Measurements from ENCODE around the gene ADM2. TPM values are rescaled to one million over a fixed set of nuclear protein-coding genes. Genes with fewer than 3 reads are reported as not detected.

Gene ADM2
- total and polyA plus RNA-seq, 2 of the 13 experiments (the other 11 are each of a cell fraction or from before 2014, with no cell fraction given): 1.2 to 3.0 TPM

DNA sequence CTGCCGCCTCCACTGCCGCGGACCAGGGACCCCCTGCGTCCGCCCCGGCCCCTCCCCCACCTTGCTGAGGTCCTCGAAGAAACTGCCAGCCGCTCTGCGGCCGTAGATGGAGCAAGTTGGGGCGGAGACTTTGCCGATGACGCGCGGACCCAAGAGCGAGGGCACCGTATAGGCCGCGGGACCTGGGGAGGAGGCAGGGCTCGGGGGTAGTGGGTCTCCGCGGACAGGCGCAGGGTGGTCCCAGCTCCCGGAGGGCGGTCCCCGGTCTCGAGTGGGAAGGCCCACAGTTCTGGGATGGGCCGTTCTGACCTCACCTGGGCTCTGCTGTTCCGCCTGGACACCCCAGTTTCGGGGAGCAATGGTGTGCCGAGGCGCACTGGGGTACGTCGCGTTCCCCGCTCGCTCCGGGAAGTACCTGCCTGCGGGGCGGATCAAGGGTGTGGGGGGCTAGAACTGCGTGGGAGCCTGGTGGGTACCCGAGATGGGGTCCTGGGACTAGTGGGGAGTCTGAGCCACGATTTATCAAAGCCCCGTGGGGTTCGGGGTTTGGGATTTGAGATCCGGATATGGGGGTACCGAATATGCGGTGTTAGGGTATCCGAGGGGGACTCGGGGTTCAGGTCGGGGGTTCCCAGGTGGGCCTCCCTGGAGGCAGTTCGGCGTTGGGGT, 49.7 kb downstream of the ADM2 start (continued):
- TF ChIP-seq, protein P1, sequence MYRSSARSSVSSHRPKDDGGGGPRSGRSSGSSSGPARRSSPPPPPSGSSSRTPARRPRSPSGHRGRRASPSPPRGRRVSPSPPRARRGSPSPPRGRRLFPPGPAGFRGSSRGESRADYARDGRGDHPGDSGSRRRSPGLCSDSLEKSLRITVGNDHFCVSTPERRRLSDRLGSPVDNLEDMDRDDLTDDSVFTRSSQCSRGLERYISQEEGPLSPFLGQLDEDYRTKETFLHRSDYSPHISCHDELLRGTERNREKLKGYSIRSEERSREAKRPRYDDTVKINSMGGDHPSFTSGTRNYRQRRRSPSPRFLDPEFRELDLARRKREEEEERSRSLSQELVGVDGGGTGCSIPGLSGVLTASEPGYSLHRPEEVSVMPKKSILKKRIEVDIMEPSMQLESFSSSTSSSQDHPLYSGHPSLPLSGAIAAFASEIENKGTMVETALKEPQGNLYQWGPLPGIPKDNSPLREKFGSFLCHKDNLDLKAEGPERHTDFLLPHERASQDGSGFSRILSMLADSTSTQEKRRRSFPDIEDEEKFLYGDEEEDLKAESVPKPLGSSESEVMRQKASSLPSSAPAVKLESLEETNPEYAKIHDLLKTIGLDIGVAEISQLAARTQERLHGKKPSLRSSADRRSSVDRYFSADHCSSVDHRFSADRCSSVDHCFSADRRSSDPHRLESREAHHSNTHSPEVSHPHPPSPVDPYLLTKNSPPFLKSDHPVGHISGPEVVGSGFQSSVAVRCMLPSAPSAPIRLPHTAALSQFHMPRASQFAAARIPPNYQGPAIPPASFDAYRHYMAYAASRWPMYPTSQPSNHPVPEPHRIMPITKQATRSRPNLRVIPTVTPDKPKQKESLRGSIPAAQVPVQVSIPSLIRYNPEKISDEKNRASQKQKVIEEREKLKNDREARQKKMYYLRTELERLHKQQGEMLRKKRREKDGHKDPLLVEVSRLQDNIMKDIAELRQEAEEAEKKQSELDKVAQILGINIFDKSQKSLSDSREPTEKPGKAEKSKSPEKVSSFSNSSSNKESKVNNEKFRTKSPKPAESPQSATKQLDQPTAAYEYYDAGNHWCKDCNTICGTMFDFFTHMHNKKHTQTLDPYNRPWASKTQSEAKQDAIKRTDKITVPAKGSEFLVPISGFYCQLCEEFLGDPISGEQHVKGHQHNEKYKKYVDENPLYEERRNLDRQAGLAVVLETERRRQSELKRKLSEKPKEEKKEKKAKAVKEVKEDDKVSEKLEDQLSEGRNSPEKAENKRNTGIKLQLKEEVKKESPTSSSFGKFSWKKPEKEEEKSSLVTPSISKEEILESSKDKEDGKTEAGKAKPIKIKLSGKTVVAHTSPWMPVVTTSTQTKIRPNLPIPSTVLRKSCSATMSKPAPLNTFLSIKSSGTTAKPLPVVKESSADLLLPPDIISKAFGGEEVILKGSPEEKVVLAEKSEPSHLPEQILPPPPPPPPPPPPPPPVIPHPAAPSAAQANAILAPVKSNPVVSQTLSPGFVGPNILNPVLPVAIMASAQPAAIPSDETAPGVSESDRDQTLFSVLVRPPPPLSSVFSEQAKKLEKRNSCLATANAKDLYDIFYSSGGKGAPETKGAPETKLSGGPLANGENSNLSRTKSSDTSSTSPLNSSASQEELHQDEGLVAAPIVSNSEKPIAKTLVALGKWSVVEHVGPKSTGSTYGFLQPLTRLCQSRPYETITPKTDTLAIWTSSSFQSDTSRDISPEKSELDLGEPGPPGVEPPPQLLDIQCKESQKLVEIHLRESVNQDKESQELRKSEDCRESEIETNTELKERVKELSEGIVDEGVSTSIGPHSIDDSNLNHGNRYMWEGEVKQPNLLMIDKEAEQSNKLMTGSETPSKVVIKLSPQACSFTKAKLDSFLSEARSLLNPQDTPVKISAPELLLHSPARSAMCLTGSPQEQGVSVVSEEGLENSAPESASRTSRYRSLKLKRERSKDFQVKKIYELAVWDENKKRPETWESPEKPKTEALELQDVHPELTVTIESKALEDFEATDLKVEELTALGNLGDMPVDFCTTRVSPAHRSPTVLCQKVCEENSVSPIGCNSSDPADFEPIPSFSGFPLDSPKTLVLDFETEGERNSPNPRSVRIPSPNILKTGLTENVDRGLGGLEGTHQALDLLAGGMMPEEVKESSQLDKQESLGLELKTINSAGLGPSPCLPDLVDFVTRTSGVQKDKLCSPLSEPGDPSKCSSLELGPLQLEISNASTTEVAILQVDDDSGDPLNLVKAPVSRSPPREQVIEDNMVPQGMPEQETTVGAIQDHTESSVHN (CRISPR knock-in tag; IDR thresholded peaks at IDR 0.05): no peak
- TF ChIP-seq, protein P2, sequence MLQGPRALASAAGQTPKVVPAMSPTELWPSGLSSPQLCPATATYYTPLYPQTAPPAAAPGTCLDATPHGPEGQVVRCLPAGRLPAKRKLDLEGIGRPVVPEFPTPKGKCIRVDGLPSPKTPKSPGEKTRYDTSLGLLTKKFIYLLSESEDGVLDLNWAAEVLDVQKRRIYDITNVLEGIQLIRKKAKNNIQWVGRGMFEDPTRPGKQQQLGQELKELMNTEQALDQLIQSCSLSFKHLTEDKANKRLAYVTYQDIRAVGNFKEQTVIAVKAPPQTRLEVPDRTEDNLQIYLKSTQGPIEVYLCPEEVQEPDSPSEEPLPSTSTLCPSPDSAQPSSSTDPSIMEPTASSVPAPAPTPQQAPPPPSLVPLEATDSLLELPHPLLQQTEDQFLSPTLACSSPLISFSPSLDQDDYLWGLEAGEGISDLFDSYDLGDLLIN (CRISPR knock-in tag; IDR thresholded peaks at IDR 0.05; ENCODE audit: borderline replicate concordance): no peak

All from HepG2 (cell line).